T-helper 2 cell treated with Interferon-gamma antibody and Interleukin-4, amounts not matched to agents 100 ng/mL and 5 ng/mL, for 36 hours (primary cell): ENCODE results near the gene NPEPL1. TPM values are rescaled to one million over a fixed set of nuclear protein-coding genes. Genes with fewer than 3 reads are reported as not detected.
"Not testable (repeated sequence)": the region's sequence is repeated elsewhere in the genome, so short reads cannot be mapped to it uniquely, and the experiment has no call there.

ENCODE experiments used
- intact Hi-C: fragments of 100-400 bp; cut with micrococcal nuclease; formaldehyde crosslinking; loops from one replicate; pipeline ENCODE4 v1.15.1; 2023
- total RNA-seq: library from RNA; stranded (reverse); gene quantifications from 2 replicates; pipeline ENCODE4 v1.2.3, GENCODE V29; 2022

NPEPL1 gene
- total RNA-seq, 1 donor from 2014 or later: 26.7 TPM

- intact Hi-C loops: no loop called here
Observed at GRCh38 chr20:58754584-58754983, 62.0 kb downstream of the NPEPL1 start.

GRCh38 chr20:58755062-58755697 lies 62.6 kb downstream of the NPEPL1 start:
- intact Hi-C loops: no loop called here

- intact Hi-C loops: no loop called here
Observed at GRCh38 chr20:58755766-58756449, 63.3 kb downstream of the NPEPL1 start.

- intact Hi-C loops: no loop called here
Observed at GRCh38 chr20:58756450-58756775, 63.8 kb downstream of the NPEPL1 start.

GRCh38 chr20:58757647-58758046 lies 65.0 kb downstream of the NPEPL1 start:
- intact Hi-C loops: not testable (repeated sequence)

GRCh38 chr20:58759947-58760346 lies 67.3 kb downstream of the NPEPL1 start:
- intact Hi-C loops: no loop called here

- intact Hi-C loops: no loop called here
Observed at GRCh38 chr20:58760856-58761255, 68.3 kb downstream of the NPEPL1 start.

GRCh38 chr20:58762120-58762519 lies 69.5 kb downstream of the NPEPL1 start:
- intact Hi-C loops: no loop called here

- intact Hi-C loops: no loop called here
Observed at GRCh38 chr20:58763076-58763475, 70.5 kb downstream of the NPEPL1 start.

Other genes with a start within 250 kb of the NPEPL1 start
- gene APCDD1L, start 177.4 kb upstream of the NPEPL1 start, total RNA-seq: not detected in 2 replicates
- gene STX16, start 41.5 kb upstream of the NPEPL1 start, total RNA-seq: 119 and 126 TPM in 2 replicates
- 1.4 and 1.7 TPM in 2 replicates for gene GNAS-AS1, start 158.1 kb downstream of the NPEPL1 start, total RNA-seq
- gene GNAS, start 159.9 kb downstream of the NPEPL1 start, total RNA-seq: 738 and 772 TPM in 2 replicates